22Rv1 (cell line): Measurements from ENCODE around the gene PPP1R13B.

ENCODE experiments used
- ZFX ChIP-seq: fragments of 450-650 bp; IDR thresholded peaks from 2 replicates; pipeline ENCODE4 v1.6.1; 2017; ENCODE audit warnings: antibody characterized with exemption, borderline replicate concordance
- TF ChIP-seq, protein P1 (sequence below): fragments of 450-650 bp; IDR thresholded peaks from 2 replicates; pipeline ENCODE4 v1.5.1; 2017; ENCODE audit warnings: mild to moderate bottlenecking

DNA sequence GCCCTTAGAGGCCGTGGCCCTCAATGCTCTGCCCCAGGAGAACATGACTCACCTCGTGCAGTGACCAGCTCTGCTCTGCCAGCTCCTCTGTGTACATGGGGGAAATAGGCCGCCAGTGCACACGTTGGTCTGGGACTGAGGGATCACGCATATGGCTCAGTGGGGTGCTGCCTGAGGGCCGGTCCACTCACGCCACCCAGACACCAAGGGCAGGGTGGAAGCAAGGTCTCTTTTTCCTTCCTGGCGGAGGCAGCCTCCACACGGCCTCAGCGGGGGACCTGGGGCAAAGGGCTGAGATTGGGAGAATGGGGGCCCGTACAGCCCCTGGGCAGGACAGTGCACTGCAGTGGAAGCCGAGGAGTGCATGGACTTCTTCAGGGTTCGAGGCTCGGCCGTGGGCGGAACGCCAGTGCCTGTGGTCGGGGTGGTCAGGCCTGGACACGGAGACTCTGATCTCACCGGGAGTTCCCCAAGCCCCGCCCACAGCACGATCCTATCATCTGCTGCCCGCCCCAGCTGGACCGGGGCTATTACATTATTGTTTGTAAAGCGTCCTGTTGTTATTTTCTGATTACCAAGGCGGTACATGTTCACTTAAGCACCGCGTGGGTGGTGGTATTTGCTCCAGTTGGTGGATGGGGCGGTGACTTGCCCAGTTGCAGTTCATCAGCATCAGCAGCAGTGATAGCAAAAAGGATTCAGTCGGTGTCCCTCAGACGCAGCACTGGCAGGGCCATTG lies 42.1 kb upstream of the PPP1R13B start:
- TF ChIP-seq, protein P1, sequence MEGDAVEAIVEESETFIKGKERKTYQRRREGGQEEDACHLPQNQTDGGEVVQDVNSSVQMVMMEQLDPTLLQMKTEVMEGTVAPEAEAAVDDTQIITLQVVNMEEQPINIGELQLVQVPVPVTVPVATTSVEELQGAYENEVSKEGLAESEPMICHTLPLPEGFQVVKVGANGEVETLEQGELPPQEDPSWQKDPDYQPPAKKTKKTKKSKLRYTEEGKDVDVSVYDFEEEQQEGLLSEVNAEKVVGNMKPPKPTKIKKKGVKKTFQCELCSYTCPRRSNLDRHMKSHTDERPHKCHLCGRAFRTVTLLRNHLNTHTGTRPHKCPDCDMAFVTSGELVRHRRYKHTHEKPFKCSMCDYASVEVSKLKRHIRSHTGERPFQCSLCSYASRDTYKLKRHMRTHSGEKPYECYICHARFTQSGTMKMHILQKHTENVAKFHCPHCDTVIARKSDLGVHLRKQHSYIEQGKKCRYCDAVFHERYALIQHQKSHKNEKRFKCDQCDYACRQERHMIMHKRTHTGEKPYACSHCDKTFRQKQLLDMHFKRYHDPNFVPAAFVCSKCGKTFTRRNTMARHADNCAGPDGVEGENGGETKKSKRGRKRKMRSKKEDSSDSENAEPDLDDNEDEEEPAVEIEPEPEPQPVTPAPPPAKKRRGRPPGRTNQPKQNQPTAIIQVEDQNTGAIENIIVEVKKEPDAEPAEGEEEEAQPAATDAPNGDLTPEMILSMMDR, result no peak
- no peak for TF ChIP-seq ZFX
